COLO668 (cell line): Measurements from ENCODE around the gene OTUB2.

Experiments used
- DNase-seq: peaks from one replicate; lab custom pipeline; 2025; ENCODE audit not compliant: unreplicated experiment; lab: John Stamatoyannopoulos, UW

Gene OTUB2

DNA sequence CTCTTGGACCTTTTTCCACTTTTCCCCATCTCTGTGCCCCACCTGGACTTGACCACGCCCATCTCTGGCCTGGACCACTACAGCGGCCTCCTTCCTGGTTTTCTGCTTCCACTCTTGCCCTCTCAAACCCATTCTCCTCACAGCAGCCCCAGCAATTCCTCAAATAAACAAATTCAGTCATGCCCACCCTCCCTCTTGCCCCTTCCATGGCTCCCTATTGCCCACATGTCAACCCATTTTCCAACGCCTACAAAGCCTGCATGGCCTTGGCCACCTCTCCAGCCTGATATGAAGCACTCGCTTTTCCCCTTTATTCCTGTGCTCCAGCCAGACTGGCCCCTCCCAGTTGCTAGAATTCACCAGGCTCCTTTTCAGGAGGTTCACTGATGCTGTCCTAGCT is 5.9 kb upstream of the OTUB2 start:
- DNase-seq = no peak

DNA sequence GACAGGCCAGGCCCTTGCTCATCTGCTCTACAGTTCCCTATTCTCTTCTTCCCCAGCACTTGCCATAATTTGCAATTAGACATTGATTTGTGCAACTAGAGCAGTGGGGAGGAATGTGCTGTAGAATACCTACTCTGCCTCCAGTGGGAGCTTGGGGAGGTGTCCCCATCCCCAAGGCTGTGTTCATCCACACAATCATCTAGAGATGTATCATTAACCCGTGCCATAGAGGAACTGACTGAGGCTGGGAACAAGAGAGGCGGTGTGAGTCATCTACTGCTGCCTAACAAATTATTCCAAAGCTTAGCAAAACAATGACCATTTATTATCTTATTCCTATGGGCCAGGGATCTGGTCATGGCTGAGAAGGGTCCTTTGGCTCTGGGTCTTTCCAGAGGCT is 5.1 kb upstream of the OTUB2 start:
- no peak for DNase-seq

DNA sequence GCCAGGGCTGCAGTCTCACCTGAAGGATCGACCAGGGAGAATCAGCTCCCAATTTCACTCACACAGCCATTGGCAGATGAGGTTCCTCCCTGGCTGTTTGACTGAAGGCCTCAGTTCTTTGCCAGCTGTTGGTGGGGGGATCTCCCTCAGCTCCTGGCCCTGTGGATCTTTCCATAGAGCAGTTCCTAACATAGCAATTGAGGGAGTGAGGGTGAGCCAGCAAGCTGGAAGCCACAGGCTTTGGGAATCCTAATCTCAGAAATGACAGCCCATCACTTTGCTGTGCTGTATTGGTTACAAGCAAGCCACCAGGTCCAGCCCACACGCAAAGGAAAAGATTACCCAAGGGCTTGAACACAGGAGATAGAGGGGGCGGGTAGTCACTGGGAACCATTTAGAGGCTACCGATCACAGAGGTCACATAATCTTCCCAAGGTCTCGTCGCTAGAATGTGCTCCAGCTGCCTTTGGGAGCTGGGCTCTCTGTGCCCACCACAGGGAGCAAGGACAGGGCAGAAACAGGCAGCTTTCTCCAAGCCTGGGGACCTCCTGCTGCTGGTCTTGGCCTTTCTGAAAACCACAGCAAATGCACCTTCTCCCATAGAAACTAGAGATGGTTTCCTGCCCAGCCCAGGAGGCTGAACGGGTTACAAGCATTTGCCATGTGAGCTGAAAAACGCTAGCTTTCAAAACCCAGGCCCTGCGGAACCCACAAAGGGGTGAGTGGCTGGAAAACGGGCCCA is 4.6 kb upstream of the OTUB2 start:
- no peak for DNase-seq

DNA sequence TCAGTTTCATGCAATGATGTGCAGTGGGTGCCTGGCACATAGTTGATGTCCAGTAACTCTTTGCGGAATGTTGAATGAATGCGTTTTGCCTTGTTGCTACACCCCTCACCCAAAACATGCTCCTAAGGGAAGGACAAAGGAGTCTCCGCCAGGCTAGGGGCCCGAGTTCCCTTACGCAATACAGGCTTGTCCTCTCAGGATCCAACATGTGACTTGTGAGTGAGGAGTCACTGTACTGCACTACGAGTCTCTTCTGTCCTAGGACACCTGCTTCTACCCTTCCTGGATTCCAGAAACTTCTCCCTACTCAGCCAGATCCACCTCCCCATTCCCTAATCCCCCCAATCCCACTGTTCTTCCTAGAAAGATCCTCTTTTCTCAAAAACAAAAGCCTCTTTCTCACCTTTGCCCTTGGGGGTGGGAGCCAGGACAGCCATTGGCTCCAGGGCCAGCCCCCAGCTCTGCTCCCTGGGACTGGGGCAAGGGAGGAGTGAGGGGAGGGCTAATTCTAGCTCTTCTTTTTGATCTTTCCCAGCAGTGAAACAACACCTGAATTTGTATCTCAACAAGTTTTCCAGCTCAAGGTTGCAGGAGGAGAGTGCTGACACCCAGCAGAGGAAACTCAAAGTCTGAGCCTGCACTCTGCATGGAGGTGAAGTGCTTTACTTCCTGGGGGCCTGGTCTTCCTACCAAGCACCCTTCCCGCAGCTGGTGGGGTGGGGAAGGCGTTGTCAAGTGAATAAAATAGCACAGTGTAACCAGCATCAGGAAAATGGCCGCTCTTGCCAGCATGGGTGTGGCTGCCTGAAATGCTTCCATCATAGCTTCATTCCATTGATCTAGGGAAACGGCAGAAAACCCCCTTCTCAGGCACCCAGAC is 3.4 kb upstream of the OTUB2 start:
- DNase-seq = no peak

DNA sequence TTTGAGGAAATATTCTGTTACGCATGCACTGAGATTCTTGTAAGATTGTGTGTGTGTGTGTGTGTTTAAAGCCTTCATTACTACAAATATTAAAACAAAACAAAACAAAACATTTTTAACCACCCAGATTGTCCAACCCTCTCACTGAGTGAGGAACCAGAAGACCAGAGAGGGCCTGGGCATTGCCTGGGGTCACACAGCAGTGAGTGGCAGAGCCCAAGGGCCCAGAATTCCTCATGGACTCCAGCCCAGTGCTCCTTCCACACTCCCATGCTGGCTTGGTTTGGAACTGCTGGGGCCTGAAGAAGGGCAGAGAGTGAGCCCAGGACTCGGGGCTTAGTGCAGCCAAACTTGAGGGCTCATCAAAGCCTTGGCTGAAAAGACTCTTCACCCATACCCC is 1.6 kb upstream of the OTUB2 start:
- DNase-seq = no peak

DNA sequence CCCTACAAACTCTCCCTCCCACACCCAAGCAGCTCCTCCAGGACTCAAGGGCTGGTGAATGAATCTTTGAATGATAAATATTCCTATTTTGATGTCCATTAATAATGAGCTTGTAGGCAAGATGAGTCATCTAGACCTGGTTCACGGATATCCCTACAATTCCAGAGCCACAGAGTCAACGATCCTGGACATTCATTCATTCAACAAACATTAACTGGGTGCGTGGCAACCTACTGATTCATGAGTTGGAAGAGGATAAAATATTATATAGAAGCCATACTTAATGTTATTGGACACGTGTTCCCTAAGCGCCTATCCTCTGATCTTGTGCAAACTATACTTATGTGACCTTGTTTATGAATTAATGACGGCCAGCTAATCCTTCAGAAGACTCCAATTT is 420 bp upstream of the OTUB2 start:
- no peak for DNase-seq

DNA sequence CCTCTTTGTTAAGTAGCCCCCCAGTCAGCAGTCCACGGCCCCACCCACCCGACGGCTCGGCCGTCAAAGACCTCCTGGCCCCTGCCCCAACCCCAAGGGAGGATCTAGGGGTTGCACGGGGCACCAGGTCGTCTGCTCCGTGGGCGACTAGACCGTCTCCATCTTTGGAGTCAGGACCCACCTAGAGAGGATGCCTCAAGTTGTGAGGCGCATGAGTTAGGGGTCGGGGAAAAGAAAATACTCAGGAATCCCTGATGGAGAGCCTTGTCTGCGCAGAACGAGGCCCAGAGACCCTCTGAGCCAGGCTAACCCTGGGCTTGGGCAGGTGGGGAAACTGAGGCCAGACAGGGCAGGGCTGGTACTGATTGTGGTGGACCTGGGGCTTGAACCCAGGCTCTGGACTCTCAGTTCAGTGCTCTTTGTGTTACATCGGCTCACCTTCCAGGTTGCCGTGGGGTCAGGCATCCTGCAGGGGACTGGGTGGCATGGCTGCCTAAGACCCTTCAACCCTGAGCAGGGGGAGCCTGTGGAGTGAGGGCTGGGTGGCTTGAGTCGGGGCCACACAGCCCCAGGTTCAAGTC is 839 bp downstream of the OTUB2 start:
- DNase-seq = no peak

DNA sequence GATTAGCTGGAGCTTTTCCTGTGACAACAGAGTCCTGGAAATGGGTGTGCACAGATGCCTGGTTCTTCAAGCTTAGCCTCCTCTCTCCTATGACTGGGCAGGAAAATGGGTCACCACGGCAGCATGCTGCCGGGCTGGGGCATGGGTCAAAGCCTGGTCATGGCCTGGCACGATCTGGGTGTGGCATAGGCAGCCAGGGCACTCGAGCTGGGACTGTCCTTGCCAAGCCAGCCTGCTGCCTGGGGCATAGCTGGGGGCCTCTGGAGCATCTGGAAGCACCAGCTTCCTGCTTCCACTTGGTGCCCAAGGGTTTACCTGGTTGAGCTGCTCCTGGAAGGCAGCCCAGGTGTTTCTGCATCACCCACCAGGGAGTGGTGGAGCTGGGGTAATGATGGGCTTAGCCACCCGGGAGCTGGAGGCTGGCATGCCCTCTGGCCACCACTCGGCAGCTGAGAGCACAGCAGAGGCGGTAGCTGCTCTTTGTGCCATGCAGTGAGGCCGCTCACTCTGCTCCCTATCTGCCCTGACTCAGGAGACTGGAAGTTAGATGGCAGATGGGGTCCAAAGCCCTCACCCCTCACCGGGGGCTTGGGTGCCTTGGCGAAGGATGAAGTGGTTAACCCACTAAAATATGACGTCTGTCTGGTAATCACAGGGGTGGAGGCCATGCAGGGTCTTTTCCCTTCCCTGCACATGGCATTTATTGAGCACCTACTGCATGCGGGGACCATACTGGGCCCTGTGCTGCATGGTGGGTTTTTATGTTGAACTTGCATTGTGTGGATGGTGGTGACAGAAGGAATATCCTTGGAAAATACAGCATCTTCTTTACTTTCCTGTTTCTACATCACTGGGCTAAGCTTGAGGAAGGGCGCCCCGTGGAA is 1.7 kb downstream of the OTUB2 start:
- peak; percentile 17 for DNase-seq

DNA sequence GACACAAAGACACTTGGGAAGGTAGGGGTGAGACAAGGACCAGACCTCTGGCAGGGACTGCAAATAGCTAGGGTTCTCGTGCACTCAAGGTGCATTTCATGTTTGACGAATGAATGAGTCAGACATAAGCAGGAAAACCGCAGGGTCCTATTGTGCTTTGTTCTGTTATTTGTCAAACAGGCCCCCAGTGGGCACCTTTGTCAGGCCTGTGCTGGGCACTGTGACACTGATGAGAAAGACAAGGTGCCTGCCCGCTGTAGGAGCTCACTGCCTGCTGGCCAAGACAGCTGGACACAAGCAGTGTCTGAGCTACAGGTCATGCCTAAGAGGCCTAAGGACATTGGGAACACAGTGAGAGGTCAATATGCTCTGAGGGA is 2.3 kb downstream of the OTUB2 start:
- DNase-seq = peak; percentile 63

DNA sequence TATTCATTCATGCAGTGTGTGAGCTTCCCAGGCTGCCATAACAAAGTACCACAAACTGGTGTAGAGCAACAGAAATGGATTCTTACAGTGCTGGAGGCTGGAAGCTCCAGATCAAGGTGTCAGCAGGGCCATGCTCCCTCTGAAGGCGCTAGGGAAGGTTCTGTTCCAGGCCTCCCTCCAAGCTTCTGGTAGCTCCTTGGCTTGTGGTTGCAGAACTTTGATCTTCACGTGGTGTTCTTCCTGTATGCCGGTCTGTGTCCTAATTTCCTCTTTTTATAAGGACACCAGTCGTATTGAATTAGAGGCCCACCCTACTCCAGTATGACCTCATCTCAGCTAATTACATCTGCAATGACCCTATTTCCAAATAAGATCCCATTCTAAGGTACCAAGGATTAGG is 3.1 kb downstream of the OTUB2 start:
- DNase-seq = no peak

DNA sequence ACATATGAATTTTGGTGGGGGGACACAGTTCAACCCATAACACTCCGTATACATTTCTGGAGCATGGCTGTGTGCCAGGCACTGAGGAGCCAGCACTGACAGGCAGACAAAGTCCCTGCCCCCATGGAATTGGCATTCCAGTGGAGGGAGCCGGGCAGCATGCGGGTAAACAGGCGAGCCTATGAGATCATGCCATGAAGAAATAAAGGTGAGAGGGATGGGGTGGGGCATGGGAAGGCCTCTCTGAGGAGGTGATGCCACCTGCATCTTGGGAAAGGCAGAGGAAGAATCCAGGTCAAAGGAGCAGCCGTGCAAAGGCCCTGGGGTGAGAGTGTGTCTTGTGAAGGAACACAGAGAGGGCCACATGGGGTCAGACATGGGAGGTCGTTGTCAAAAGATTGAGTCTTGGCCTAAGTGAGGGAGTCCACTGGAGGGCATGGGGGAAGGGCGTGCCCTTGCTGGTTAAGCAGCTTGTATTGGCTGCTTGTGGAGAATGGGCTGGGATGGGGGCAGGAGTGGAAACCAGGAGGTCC is 3.6 kb downstream of the OTUB2 start:
- no peak for DNase-seq

DNA sequence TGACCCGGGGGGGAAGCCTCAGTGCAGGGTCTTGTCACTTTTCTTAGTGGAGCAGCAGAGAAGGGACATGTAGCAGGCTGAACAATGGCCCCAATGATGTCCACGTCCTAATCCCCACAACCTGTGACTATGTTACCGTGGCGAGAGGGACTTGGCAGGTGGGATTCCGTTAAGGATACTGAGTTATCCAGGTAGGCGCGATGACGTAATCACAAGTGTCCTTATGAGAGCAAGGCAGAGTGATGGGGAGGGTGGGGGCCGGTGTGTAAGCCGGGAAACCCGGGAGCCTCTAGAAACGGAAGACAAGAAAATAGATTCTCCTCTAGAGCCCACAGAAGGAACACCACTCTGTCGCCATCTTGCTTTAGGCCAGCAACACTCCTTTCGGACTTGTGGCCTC is 4.4 kb downstream of the OTUB2 start:
- no peak for DNase-seq

DNA sequence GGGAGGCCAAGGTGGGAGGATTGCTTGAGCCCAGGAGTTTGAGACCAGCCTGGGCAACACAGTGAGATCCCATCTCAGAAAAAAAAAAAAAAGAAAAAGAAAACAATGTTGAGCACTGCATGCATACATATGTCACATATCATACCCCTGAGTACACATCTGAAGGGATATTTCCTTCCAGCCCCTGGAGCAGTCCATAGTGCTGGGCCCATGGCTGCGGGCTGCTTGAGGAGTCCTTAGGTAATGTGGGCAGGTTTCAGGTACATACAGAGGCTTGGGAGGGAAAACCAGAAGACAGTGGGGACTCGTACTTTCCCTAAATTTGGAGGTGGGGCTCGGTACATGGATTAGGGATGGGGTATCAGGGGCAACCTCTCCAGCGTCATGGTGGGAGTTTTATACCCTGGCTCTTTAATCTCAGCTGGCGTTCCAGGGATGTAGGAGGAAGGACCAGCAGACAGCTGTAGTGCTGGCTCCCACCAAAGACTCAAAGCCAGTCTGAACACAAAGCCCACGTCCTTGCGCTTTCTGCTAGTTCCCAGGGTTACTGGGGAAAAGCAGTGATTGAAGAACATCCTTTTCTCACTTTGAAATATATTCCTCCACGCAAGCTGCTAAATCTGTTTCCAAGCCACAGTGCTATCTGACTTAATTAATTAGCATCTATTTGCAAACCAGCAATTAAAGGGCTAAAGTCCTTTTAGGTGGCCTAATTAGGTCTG is 5.2 kb downstream of the OTUB2 start:
- no peak for DNase-seq

DNA sequence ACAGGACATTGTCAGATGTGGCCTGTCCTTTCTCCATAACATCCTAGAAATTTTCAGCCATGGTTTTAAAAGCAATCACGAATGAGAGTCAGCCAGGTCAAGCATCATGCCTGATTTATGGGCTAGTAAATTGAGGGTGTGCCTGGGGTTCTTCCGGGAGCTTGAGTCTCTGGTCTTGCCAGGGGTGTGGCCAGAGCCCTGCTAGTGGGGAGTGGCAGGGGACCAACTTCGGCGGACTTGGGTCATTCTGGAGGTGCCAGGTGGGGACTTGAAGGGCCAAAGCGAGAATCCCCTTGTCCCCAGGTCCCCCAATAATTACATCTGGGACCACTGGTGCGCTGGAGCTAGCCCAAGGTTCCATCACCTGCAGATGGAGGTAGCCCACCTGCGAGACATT is 5.7 kb downstream of the OTUB2 start:
- DNase-seq = no peak

DNA sequence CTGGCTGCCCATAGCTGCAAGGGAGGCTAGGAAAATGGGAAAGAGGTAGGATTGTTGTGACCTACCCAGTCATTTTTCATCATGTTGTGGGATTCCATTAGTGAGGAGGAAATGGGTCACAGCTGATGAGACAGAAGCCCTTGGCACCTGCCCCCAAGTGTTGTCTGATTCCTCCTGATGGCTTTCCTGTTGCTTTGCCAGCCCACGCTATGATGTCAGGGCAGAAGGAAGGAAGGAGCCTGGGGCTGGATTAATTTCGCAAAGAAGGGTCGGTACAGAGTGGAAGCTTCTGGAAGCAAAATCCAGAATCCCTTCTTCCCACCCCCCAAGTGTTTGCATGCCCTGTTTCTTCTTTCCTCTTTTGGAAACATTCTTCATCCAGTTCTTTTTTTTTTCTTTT is 8.7 kb downstream of the OTUB2 start:
- no peak for DNase-seq

DNA sequence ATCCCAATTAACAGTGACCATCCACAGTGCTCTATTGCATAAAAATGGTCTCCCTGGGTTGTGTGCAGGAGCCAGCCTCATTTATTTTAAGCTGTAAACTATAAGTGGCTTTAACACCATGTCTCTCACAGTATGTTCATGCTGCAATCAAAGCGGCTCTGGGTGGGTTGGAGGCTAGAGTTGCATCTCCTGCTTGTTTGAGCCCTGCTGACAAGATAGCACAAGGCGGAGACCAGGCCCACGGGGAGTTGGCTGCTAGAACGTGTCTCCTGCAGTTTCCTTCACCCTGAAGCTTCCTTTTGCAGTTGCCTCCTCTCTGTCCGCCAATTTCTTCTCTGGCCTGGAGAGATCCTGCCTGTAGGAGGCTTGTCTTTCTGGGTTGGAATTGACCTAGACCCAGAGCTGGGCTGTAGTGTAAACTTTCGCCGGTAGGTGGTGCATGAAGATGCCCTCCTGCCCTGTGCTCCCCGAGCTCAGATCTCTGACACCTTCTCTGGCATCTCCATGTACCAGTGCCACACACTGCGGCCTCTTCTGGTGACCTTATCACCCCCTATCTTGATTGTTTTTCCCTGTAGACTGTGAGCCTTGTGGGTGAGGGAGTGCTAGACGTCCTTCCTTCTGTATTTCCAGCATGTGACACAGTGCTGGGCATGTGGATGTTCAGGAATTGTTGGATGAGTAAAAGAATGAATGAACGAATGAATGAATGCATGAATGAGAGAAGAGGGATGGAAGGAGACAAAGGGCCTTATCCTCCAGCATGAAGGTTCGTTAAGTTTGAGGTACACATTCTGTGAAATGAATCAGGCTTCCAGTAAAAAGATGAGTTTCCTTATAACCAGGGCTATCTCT is 10.4 kb downstream of the OTUB2 start:
- DNase-seq = peak; percentile 58

DNA sequence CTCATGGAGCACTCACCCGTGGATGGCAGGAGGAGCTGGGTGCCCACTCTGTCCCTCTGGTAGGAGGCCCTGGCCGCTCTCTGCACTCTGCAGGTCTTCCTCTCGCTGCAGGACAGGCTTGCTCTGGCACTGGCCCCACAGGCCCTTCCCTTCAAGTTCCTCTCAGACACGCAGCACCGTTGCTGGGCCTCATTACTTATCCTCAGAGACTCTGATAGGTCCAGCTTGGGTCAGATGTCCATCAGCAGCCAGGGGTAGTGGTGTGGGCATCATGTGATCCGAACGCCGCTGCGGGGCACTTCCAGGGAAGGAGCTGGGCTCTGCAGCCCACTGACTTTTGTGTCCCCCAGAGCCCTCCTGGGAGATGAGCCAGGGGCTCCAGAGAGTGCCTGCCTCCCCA is 11.8 kb downstream of the OTUB2 start:
- no peak for DNase-seq

DNA sequence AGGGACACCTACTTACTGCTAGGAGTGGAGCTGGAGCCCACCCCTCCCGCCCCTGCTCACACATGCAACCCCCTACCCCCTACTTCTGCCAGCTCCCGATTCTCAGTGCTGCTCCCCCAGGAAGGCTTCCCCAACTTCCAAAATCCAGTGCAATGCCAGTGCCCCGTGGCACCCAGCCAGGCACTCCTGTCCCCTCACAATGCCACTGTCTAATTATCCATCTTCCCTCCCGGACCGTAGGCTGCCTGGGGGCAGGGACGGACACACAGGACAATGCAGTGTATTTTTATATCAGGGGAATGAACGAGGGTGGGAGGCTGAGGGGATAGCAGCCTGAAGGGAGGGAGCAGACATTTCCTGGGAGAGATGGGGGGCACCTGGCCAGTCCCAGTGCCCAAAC is 12.4 kb downstream of the OTUB2 start:
- no peak for DNase-seq

DNA sequence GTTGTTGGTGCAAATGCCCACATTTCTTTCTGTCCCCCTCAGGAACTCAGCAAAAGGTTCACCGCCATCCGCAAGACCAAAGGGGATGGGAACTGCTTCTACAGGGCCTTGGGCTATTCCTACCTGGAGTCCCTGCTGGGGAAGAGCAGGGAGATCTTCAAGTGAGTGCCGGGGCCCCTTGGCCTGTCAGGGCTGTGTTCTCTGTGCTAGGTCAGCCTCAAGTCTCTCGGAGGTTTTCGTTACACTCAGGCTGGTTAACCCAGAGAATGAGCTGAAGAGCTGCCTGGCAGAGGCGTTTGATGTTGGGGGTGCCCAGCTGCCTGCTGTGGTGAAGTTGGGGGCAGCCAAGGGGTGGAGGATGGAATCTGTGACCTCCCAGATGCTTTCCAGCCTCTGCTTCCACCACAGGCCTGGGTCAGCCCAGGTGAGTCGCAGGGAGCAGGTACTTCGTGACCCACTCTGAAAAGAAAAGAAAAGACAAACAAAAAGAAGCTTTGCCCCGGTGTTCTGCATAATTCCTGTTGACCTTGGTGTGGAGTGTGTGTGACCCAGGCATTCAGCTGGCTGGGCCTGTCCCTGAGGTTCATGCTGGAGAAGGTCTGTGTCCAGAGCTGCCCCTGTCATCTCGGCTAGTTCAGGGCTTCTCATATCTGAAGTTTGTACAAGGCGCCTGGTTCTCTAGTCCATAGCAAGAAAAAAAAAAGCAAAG is 12.9 kb downstream of the OTUB2 start:
- no peak for DNase-seq
